Measurements from ENCODE around the gene DUS2.
A peak's percentile ranks its signal among the peaks of the same experiment; 100 is the strongest.

DUS2 gene

DNA sequence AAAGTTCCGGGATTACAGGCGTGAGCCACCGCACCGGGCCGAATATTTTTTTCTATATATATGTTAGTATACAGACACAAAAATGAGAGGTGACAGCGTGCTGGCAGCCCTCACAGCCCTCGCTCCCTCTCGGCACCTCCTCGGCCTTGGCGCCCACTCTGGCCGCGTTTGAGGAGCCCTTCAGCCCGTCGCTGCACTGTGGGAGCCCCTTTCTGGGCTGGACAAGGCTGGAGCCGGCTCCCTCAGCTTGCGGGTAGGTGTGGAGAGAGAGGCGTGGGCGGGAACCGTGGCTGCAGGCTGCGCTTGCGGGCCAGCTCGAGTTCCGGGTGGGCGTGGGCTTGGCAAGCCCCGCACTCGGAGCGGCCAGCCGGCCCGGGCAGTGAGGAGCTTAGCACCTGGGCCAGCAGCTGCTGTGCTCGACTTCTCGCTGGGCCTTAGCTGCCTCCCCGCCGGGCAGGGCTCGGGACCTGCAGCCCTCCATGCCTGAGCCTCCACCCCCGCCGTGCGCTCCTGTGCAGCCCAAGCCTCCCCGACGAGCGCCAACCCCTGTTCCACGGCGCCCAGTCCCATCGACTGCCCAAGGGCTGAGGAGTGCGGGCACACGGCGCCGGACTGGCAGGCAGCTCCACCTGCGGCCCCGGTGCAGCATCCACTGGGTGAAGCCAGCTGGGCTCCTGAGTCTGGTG is 40.9 kb upstream of the DUS2 start:
- no peak for DNase-seq (ENCODE audit: low spot score)
- TF ChIP-seq, protein P1, sequence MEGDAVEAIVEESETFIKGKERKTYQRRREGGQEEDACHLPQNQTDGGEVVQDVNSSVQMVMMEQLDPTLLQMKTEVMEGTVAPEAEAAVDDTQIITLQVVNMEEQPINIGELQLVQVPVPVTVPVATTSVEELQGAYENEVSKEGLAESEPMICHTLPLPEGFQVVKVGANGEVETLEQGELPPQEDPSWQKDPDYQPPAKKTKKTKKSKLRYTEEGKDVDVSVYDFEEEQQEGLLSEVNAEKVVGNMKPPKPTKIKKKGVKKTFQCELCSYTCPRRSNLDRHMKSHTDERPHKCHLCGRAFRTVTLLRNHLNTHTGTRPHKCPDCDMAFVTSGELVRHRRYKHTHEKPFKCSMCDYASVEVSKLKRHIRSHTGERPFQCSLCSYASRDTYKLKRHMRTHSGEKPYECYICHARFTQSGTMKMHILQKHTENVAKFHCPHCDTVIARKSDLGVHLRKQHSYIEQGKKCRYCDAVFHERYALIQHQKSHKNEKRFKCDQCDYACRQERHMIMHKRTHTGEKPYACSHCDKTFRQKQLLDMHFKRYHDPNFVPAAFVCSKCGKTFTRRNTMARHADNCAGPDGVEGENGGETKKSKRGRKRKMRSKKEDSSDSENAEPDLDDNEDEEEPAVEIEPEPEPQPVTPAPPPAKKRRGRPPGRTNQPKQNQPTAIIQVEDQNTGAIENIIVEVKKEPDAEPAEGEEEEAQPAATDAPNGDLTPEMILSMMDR (IDR thresholded peaks at IDR 0.05; ENCODE audit: extremely low read depth, missing control alignments): no peak

DNA sequence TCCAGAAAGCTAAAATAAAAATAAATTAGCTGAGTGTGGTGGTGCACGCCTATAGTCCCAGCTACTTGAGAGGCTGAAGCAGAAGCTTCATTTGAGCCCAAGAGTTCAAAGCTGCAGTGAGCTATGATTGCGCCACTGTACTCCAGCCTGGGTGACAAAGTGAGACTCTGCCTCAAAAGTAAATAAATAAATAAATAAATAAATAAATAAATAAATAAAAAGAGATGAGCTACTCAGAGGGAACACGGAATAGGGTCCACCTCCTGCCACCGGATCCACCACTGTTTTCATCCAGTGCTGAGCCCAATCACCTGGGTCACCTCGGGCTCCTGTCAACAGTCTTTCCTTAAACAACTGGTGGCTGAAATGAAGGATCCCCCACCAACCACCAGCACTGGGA is 36.1 kb upstream of the DUS2 start:
- DNase-seq (ENCODE audit: low spot score): no peak
- TF ChIP-seq, protein P1 (IDR thresholded peaks at IDR 0.05; ENCODE audit: extremely low read depth, missing control alignments): no peak

DNA sequence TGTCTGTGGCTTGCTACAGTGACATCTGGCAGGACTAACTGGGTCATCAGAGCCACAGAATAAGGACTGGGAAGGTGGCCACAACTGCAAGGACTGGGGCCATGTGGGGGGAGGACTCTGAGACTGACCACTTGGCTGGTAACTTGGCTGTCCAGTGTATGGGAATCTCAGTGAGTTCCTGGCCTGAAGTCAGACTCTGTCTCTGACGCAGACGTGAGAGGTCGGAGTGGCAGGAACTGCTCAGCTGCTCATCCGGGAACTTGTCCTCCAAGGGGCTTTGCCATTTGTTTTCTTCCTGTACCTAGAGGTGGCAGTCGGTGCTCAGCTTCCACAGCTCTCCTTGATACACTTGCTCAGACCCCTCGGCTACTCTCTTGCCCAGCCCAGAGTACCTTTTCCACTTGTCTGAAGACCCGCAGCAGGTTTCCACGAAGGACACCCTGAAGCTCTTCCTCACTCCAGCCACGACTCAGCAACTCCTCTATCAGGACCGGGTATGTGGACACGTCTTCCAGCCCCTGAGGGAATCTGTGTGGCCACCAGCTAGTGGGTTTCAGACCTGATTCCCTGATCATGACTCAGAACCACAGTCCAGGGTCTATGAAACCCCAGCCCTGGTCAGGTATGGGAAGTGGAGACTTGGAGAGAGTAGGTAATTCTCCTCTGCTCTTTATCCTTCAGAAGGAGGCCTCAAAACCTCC is 35.5 kb upstream of the DUS2 start:
- no peak for DNase-seq (ENCODE audit: low spot score)
- TF ChIP-seq, protein P1 (IDR thresholded peaks at IDR 0.05; ENCODE audit: extremely low read depth, missing control alignments): no peak

DNA sequence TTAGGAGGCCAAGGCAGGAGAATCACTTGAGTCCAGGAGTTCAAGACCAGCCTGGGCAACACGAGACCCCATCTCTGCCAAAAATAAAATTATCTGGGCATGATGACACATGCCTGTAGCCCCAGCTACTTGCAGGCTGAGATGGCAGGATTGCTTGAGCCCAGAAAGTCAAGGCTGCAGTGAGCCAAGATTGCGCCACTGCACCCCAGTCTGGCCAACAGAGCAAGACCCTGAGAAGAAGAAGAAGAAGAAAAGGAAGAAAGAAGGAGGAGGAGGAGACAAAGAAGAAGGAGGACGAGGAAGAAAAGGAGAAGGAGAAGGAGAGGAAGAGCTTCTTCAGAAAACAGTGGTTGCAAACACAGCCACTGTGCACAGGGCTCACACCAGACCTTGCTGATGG is 34.4 kb upstream of the DUS2 start:
- TF ChIP-seq, protein P1 (IDR thresholded peaks at IDR 0.05; ENCODE audit: extremely low read depth, missing control alignments): no peak
- DNase-seq (ENCODE audit: low spot score): no peak

DNA sequence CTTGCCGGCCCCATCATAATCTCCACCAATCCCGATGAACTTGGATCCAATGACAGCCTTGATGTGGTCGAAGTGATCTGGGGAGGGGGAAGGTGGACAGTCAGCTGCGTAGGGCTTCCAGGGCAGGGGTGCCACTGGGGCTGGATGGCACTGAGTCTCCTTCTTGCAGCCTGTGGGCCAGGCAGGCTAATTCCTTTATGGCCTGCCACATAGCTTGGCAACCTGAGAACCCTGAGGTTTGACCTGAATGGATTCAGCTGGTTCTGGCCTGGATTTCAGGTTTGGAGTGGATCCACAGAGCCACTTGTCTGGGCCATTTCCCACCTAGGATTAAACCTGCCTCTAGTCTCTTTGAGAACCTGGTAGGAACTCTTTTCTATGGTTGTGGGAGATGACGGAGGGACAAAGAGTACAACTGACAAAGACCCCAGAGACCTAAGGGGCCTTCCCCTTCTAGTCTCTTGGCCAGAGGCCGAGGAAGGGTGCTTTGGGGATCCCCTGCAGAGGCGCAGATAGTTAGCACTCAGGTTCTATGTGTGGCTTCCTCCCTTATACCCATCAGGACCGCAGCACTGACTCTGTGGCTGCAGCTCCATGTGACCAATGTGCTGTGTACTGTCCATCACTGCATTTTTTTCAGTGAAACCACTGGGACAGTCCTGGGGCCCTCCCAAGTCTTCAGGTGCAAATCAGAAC is 33.6 kb upstream of the DUS2 start:
- peak; percentile 65 for DNase-seq (ENCODE audit: low spot score)
- TF ChIP-seq, protein P1 (IDR thresholded peaks at IDR 0.05; ENCODE audit: extremely low read depth, missing control alignments): no peak

DNA sequence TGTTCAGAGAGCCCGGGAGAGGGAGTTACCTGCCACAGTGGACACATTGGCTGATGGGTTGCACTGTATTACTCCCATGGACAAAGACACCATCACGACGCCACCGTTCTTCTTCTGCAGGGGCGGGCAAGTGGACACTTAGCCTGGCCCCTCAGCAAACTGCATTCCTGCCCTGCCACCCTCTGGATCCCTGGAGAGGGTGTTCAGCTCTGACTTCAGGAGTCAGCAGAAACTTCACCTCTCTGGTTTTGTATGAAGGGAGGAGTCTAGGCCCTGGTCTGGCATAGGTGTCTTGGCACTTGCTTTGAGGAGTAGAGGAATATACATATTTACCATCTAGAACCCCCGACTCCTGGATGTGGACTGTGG is 33.1 kb upstream of the DUS2 start:
- DNase-seq (ENCODE audit: low spot score): no peak
- TF ChIP-seq, protein P1 (IDR thresholded peaks at IDR 0.05; ENCODE audit: extremely low read depth, missing control alignments): no peak

DNA sequence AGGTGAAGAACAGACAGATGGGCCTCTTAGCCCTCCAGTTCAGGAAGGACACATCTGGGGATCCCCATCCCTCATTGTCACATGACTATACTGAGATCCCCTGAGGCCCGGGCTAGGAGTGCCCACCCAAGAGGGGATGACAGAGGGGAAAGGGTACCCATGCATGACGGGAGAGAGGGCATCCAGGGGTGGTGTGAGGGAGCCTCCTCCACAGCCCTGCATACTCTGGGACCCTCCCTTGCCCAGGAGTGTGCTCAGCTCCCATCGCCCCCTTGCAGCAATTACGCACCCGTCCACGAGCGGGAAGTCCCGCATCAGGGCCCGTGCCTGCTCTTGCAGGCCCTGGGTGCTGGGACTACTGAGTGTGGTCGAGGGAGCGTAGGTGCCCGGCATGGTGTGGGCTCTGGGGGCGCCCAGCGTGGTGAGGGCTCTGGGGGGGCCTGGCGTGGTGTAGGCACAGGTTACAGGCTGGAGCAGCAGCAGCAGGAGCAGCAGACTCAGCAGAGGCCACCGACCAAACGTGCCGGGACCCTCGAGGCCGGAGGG is 30.4 kb upstream of the DUS2 start:
- no peak for DNase-seq (ENCODE audit: low spot score)
- TF ChIP-seq, protein P1 (IDR thresholded peaks at IDR 0.05; ENCODE audit: extremely low read depth, missing control alignments): no peak

All from GM20000 (cell line).